Peyer's patch (tissue), 4 donors: Measurements from ENCODE around the gene BICDL2. TPM values are rescaled to one million over a fixed set of nuclear protein-coding genes. Genes with fewer than 3 reads are reported as not detected.

Source experiments
- DNase-seq, 3 donors: peaks; one replicate each; pipeline ENCODE4 v3.0.0-alpha.2; 2017 to 2019
- H3K27ac ChIP-seq, 4 donors: fragments of 200-600 bp; sonication (generic); one replicate each; pipeline ENCODE4 v1.5.1; 2016 to 2019
- H3K27me3 ChIP-seq, 2 donors: fragments of 200-600 bp; sonication (generic); one replicate each; pipeline ENCODE4 v1.5.1; 2019
- H3K36me3 ChIP-seq, 3 donors: fragments of 200-600 bp; sonication (generic); one replicate each; pipeline ENCODE4 v1.5.1; 2016 to 2019
- H3K4me1 ChIP-seq, 4 donors: fragments of 200-600 bp; sonication (generic); one replicate each; pipeline ENCODE4 v1.5.1; 2016 to 2019
- H3K4me3 ChIP-seq, 4 donors: fragments of 200-600 bp; sonication (generic); 1 replicate in 3 of 4; 2 replicates in 1 of 4; pipeline ENCODE4 v1.5.1; 2016 to 2019; ENCODE audit warnings: mild to moderate bottlenecking in 1 of 4
- H3K9me3 ChIP-seq, 4 donors: fragments of 200-600 bp; sonication (generic); one replicate each; pipeline ENCODE4 v1.5.1; 2016 to 2019; ENCODE audit warnings: mild to moderate bottlenecking in 1 of 4
- POLR2A ChIP-seq, 2 donors: fragments of 450-650 bp; IDR thresholded peaks; one replicate each; pipeline ENCODE4 v1.5.1; 2017; ENCODE audit warnings: antibody characterized with exemption in 2 of 2, mild to moderate bottlenecking in 2 of 2, moderate library complexity in 2 of 2
- total RNA-seq, 4 donors: library from RNA; depleted of rRNA; stranded (reverse); fragments of >200 nt; gene quantifications; one replicate each; pipeline ENCODE4 v1.1.0, GENCODE V29; 2016
- TF ChIP-seq, protein P1 (sequence below), 6 experiments: fragments of 450-650 bp in 4 of 6; fragments of 200-600 bp in 2 of 6; sonication (generic) in 1 of 6; IDR thresholded peaks; one replicate each; pipeline ENCODE4 v1.5.1; 2017 to 2019; ENCODE audit warnings: antibody characterized with exemption in 6 of 6, mild to moderate bottlenecking in 3 of 6, moderate library complexity in 1 of 6

BICDL2 gene
- total RNA-seq, 4 donors from 2014 or later, result 44.6 to 126 (median 93.8) TPM

DNA sequence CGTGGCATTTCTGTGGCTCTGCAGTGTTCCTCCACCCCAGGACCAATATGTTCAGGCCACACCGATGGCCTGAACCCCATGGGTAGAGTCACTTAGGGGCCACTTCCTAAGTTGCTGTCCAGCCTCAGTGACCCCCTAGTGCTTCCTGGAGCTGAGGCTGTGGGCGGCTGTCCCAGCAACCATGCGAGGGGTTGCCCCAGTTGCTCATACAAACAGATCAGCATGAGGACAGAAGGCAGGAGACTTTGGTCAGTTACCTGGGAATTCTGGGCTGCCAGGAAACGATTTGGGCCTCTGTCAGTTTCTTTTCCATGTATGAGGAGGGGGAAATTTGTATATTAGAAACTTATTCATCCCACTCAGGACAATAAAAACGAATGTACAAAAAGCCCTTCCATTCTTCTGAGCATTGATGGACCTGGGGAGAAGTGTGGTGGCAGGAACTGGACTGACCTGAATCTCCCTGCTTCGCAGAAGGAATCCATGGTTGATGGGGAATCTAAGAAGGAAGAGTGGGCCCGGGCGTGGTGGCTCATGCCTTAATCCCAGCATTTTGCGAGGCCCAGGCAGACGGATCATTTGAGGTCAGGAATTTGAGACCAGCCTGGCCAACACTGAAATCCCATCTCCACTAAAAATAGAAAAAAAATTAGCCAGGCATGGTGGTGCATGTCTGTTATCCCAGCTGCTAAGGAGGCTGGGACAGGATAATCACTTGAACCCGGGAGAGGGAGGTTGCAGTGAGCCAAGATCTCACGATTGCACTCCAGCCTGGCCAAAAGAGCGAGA lies 23.8 kb upstream of the BICDL2 start:
- Histone ChIP-seq H3K36me3 (no peaks in the 10 kb centered on the region), H3K27ac (no peak overlapping the region), H3K4me3 (no peak overlapping the region), H3K4me1 (peaks cover 9 to 34% (median 13%) of the 10 kb centered on the region in 4 donors), H3K9me3 (no peaks in the 10 kb centered on the region), H3K27me3 (no peaks in the 10 kb centered on the region)
- TF ChIP-seq, protein P1, sequence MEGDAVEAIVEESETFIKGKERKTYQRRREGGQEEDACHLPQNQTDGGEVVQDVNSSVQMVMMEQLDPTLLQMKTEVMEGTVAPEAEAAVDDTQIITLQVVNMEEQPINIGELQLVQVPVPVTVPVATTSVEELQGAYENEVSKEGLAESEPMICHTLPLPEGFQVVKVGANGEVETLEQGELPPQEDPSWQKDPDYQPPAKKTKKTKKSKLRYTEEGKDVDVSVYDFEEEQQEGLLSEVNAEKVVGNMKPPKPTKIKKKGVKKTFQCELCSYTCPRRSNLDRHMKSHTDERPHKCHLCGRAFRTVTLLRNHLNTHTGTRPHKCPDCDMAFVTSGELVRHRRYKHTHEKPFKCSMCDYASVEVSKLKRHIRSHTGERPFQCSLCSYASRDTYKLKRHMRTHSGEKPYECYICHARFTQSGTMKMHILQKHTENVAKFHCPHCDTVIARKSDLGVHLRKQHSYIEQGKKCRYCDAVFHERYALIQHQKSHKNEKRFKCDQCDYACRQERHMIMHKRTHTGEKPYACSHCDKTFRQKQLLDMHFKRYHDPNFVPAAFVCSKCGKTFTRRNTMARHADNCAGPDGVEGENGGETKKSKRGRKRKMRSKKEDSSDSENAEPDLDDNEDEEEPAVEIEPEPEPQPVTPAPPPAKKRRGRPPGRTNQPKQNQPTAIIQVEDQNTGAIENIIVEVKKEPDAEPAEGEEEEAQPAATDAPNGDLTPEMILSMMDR (IDR thresholded peaks at IDR 0.05), result no peak
- TF ChIP-seq POLR2A (IDR thresholded peaks at IDR 0.05), result no peak
- DNase-seq, result no peak

DNA sequence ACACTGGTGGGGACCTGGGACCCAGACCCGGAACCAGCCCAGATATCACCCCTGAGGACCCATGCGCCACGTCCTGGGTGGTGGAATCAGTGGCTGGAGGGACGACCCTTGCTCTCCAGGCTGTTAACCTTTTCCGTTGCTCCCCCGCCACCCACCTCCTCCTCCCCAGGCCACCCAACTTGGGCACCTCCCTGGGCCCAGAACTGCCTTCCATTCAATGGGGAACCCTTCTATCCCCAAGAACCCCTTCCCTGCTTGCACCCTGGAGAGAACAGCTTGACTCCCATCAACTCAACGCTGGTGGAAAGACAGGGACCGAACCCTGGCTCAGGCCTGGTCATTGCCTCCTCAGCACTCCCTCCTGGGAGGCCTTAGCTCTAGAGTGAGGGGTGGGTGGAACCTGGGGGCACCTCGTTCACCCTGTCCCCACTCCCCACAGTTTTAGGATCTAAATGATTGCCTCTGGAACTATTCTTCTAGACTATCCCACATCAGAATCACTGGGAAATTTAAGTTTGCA lies 23.0 kb upstream of the BICDL2 start:
- H3K9me3 ChIP-seq, result no peaks in the 10 kb centered on the region
- no peaks in the 10 kb centered on the region for H3K27me3 ChIP-seq
- H3K36me3 ChIP-seq, result no peaks in the 10 kb centered on the region
- TF ChIP-seq, protein P1 (IDR thresholded peaks at IDR 0.05), result no peak
- no peak for TF ChIP-seq POLR2A (IDR thresholded peaks at IDR 0.05)
- peak overlapping the region; percentile 75 to 92 (median 85) for H3K27ac ChIP-seq
- H3K4me3 ChIP-seq, result peak overlapping the region; percentile 80 to 96 (median 88)
- no peak for DNase-seq
- peaks cover 9 to 32% (median 16%) of the 10 kb centered on the region in 4 donors for H3K4me1 ChIP-seq

- peak; percentile 75 to 95 (median 93) for DNase-seq
- H3K9me3 ChIP-seq, result no peaks in the 10 kb centered on the region
- H3K4me3 ChIP-seq, result peak overlapping the region; percentile 80 to 96 (median 88)
- peaks cover 4 to 26% (median 17%) of the 10 kb centered on the region in 4 donors for H3K4me1 ChIP-seq
- H3K27me3 ChIP-seq, result no peaks in the 10 kb centered on the region
- no peaks in the 10 kb centered on the region for H3K36me3 ChIP-seq
- peak overlapping the region; percentile 75 to 92 (median 85) for H3K27ac ChIP-seq
- TF ChIP-seq, protein P1 (IDR thresholded peaks at IDR 0.05), result peak; percentile 97 to 99 (median 98)
- peak in 1 of 2 donors; percentile 55 for TF ChIP-seq POLR2A (IDR thresholded peaks at IDR 0.05)
These were observed 22.4 kb upstream of the BICDL2 start for GRCh38 chr16:3059041-3059722.

GRCh38 chr16:3058139-3059030 lies 21.6 kb upstream of the BICDL2 start:
- Histone ChIP-seq H3K4me1 (peaks cover 4 to 24% (median 14%) of the 10 kb centered on the region in 4 donors), H3K4me3 (peak overlapping the region; percentile 80 to 96 (median 88)), H3K27me3 (no peaks in the 10 kb centered on the region), H3K27ac (peak overlapping the region; percentile 75 to 92 (median 85)), H3K9me3 (no peaks in the 10 kb centered on the region), H3K36me3 (no peaks in the 10 kb centered on the region)
- peak; percentile 73 to 89 (median 78) for DNase-seq
- TF ChIP-seq POLR2A (IDR thresholded peaks at IDR 0.05), result peak in 1 of 2 donors; percentile 12
- TF ChIP-seq, protein P1 (IDR thresholded peaks at IDR 0.05), result peak in 2 of 6 experiments; percentile 5 to 26
